Activated naive CD8-positive, alpha-beta T cell treated with anti-CD3 and anti-CD28 coated beads, Interleukin-2, amount 50 U/mL, for 16 hours (primary cell): ENCODE data around the gene IQGAP2.
A peak's percentile ranks its signal among the peaks of the same experiment; 100 is the strongest.

Experiments
- DNase-seq: peaks from one replicate; pipeline ENCODE4 v3.0.0-alpha.2; 2020; ENCODE audit warnings: low read depth, low spot score

IQGAP2 gene

DNA sequence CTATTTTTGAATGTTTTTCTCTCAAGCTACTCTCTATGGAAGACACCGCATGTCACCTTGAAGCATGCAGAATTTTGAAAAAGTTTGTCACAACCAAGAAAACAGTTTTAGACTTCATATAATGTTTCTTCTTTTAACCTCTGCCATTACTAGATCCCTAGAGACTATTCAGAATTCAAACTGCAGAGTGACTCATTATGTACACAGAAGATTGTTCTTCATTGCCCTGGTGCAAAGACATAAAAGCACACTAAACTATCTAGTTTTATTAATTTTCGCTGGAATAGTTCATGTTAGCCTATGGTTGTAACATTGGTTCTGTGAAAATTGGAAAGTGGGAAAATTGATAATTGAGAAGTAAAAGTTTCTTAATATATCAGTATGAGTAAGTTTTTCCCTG, 201.8 kb downstream of the IQGAP2 start:
- no peak for DNase-seq

DNA sequence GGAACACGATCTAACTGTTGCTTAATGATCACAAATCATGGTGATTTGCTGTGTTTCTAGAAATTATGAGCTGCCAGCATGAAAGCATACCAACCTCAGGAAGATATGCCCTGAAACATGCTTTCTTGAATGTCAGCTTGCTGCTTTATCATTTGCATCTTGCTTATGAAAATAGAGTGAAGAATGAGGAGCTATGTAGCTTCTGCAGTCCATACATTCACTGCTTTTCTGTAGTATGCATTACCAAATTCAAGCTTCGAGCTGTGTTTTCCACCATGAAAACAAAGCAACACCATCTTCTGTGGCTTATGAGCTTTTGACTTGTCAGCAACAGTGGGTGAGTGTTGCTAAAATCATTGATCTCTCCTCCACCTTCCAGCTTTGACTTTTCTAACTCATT, 203.6 kb downstream of the IQGAP2 start:
- DNase-seq: no peak

DNA sequence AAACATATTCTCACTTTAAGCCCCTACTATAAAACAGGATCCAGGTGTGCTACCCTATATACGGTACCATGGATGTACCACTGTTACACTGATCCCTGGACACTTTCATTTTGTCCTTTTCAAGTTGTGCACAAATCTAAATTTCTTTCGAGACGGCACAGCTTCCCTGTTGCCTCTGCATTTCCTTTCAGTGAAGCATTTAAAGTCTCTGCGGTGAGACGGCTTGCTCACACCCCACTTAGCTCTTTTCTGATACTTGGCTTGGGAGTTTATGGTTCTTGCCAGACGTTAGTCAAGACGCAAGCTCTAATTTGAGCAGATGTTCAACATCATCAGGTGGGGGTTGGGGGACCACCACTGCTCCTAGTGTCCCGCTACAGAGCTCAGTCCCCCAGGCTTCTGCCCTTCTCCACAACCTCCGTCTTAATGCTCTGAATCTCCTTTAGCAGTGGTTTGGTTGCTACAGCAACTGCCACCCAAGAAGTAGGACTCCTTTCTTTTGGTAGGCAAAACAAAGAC, 204.3 kb downstream of the IQGAP2 start:
- DNase-seq: no peak

DNA sequence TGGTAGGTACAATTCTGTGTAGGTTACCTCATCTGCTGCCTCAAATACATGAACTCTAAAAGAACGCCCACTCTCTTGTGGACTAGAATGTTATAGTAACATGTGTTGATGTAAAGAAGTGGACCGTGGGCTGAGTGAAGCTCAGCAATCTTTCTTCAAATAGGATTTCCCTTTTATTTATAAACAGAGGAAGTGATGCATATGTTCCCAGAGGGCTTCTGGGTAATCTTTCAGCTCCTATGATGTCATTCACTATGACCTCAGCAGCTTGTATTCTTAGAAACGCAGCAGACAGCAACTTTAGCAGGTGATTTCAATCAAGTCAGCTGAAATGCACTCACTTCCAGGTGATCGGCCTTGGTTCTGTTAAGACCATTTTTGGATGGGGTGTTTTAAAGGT, 205.7 kb downstream of the IQGAP2 start:
- DNase-seq: no peak

DNA sequence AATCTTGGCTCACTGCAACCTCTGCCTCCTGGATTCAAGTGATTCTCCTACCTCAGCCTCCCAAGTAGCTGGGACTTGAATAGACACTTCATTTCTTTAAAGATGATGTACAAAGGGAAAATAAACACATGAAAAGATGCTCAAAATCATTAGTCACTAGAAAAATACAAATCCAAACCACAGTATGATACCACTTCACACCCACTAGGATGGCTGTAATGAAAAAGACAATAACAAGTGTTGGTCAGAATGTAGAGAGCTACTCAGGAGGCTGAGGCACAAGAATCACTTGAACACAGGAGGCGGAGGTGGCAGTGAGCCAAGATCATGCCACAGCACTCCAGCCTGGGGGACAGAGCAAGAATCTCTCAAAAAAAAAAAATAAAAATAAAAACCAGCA, 207.1 kb downstream of the IQGAP2 start:
- DNase-seq: no peak

DNA sequence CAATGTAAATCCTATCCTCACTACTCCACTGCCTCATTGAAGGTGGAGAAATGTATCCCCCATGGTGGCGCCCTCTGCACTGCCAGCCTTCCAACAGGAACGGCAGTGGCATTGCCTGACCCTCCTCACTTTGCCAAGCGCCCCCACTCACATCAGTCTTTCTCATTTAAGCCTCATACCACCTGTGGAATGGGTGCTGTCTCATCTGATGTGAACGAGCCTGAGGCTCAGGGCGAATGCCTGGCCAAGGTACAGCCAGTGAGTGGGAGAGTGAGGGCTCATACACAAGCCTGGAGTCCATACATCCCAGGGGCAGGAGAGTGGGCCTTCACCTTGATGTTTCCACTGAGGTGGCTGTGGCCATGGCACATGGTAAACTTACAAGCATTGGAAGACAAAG, 209.9 kb downstream of the IQGAP2 start:
- no peak for DNase-seq

DNA sequence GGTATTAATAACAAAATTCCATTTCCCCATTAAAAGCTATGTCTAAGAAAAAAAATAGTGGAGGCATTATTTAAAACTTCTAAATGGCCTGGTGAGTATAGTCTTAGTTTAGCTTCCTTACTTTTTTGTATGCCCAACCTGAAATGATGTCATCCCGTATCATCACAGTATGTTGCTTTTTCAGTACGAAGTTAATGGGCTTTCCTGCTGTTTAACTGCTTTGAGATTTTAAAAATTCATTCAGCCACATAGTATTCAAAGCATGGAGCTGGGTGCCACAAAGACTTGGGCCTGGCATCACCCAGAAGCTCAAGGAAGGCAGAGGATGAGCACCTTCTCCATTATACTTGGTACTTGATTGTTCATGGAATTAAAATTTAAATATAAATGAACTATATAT, 212.7 kb downstream of the IQGAP2 start:
- no peak for DNase-seq

DNA sequence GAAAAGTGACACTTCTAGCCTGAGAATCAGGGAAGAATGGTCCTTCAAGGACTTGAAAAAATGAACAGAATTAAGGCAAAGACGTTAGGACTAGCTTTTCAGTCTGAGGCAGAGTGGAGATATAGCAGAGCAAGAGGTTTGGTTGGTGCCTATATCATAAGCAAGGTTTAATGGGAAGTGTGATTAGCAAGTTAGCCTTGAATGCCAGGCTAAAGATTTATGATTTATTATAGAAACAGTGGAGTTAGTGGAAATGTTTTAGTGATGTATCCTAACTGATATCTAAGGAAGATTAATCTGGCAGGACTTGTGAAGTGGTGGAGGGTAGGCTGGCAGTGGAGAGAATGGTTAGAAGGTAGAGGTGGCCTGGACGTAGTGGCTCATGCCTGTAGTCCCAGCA, 213.1 kb downstream of the IQGAP2 start:
- no peak for DNase-seq

DNA sequence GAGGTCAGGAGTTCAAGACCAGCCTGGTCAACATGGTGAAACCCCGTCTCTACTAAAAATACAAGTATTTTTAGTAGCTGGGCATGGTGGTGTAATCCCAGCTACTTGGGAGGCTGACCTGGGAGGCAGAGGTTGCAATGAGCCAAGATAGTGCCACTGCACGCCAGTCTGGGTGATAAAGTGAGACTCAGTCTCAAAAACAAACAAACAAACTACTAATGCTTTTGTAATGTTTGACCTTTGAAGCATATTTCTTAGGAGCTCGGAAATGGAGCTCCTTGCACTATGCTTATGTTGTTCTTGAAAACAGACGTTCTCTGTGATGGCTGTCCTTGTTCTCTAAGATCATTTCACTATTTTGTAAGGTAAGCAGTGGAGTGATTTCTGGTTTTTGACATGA, 214.1 kb downstream of the IQGAP2 start:
- DNase-seq: no peak

DNA sequence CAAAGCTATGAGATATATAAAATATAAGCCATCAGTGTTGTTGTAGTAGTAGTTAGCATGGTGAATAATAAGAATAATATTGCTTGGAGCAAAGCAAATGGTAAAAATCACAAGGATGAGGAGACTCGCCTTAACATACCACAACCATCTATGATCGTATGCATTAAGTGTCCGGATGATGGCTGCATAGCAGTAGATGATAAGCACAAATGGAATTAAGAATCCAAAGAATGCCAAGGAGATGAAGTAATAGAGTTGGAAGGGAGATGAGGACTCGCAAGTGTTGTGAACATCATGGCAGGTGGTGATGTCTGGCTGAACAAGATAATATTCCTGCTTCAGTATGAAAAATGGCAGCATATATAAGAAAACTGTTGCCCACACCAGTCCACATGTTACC, 214.6 kb downstream of the IQGAP2 start:
- DNase-seq: no peak

DNA sequence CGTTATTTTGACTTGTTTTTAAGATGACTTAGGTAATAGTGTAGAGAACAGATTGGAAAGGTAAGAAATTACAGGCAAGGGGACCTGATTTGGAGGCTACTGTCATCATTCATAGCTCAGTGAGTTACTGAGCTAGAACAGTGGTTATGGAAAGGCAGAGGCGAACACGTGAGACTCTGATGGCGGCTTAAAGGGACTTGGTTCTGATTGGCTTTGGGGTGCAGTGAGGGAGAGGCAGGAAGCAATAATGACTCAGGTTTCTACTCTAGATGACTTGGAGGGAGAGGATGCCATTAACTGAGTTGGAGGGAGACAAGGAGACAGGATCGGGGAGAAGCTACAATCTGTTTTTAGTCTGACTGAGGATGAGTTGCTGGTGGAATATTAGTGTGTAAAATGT, 217.1 kb downstream of the IQGAP2 start:
- no peak for DNase-seq

DNA sequence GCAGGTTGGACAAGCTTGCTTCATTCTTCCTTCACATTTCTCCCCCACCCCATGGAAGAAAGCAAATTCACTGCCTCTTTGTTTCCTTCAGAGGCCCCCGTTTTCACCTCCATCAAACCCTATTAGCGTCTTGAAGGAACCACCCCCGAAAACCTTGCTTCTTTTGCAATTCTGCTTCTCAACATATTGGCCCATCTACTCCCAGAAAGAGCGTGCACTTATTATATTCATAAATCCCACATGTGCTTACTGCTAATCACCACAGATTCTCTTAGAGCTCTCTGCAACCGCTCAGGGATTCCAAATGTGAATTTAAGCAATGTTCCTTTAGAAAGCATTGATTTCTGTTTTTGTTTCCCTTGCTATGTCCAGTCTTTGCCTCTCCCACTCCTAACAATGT, 219.0 kb downstream of the IQGAP2 start:
- DNase-seq: no peak

DNA sequence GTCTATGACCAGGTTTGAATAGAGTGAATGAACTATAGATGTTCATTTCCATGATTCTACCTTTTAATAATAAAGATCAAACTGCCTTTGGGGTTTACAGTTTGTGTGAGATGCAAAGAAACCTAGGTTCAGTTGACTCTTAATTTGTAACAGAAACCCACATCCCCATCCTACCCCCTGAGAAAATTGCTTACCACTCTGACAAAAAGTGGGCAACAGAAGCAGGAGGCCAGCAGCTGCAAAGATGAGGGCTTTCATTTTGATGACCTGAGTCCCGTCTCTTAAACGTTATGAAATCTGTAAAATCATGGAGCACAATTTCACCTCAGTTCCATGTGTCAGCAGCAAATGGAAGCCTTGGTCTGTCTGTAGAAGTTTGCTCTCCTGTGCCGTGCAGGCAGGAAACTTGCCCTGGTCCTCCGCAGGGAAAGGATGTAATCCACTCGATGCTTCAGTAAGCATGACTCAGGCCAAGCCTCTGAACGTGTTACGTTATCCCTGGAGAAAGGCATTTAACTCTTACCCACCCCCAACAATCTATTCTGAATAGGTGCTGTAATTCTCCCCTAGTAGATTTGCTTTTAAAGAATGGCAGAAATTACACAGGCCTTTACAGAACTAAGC, 220.0 kb downstream of the IQGAP2 start, which contains the start of gene F2RL2:
Gene F2RL2 (minus strand): TSS at position 431 of the 624 bp plus-strand sequence. CDS start 173 bp downstream, at position 258.
- DNase-seq: no peak

DNA sequence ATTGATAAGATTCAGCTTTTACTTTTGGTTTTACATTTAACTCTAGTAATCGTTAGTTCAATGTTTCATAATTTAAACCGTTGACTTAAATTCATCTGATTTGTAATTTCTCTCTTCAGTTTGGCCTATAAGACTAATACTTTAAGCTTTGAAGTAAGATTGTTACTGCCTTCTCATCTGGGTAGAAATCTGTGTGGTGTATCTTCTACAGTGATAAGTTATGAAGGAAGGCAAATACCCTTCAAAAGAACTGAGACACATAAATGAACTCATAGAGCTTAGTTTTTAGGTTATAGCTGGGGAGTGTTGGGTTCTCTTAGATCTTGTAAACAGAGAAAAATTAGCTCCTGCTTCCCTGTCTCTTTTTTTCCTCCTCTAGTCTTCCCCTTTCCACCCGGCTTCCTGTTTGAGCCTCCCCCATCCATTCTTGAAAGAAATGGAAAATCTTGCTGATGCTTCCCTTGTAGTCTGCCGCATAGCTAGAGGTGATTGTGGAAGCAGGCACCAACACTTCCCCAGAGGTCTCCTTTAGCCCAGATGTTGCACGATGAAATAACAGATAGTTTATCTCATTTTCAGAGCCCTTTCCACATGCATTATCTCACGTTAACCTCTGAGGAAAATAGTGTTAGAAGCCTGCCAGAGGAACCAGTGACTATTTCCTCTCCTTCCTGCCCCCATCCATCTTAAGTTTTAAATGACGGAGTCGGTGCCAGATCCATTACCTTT, 222.2 kb downstream of the IQGAP2 start:
- no peak for DNase-seq

DNA sequence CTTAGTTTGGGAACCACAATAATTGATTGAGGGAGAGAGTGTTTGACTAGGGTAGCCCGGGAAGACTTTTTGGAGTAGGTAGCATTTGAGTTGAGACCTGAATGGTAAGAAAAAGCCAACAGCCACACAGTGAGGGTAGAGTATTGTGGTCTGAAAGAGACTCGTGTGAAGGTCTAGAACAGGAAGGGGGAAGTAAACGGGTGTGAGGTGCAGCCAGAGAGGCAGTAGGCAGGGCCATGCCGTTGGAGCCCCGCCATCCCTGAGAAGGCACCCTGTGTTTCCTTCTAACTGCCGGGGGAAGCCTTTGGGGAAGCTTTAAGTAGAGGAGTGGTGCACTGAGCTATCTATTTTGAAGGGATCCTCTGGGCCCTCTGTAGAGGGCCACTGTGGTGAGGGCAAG, 223.7 kb downstream of the IQGAP2 start:
- no peak for DNase-seq

DNA sequence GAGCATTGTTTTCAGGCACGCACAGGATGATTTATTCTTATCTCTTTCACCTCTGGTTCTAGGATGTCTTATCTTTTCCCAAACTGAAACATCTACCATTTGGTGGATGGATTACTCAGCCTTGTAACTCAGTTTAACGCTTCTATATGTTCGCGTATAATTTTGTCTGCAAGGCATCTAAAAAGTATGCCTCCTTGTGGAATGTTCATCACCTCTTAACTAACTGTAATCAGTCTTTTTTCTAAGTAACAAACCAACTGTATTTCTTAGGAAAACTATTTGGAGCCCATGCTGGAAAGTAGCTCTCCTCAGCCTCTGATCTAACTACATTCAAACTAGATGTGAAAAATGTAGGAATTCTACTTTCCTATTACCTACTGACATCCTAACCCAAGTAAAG, 231.6 kb downstream of the IQGAP2 start:
- DNase-seq: no peak

DNA sequence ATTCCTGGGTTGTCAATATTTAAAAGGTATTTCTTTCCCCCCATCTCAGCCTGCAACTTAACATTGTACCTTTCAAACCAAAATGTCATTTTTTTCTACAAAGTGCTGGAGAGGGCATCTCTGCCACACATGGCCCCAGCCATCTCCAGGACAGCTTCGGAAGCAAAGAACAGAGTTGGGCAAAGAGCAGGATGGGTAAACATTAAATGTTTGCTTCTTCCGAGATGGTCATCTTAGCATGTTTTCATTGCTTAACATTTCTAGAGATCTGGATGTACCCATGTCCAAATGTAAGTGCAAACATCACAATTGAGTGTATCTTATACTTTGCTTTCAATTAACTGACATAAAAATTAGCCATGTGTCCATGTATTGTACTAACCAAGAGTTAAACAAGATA, 234.4 kb downstream of the IQGAP2 start:
- DNase-seq: no peak

DNA sequence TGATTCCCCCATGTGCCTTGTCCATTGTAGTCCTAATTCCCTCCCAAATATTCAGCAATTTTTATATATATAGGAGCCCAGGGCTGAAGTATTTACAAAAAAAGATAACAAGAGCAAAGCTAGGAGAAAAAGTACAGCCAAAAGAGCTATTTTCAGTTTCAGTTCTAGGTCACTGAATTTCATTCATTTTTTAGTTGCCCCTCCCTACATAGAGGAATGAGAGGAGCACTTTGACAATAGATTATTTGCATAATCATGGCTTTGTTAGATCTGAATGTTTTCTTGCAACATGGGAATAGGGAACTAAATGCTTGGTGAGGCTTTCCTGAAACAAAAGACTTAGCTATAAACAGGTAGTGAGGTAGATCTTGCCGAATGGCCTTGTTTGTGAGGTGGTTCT, 235.4 kb downstream of the IQGAP2 start:
- no peak for DNase-seq

DNA sequence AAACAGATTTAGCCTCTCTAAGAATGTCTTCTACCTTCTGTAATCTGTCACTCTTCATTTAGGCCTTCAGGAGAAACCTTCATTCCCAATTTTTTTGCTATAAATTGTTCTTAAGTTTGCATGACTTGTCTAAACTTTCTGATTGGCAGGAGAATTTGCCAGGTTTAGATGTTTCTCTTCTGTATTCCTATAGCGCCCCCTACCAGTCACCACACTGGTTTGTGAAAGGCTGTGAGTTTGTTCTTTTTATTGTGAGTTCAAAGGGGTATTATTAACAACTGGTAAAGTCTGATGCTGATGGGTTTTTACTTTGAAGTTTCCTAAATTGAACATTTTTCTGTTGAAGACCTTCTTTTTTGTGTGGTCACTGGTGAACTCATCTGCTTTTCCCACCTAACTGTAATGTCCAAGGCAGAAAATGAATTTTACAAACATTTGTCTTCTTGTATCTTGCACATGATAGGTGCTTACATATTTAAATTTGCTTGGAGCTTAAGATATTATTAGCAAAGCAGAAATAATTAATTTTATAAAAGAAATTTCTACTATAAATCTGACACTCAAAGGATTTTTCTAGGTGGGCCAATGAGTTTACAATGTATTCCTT, 238.5 kb downstream of the IQGAP2 start:
- peak; percentile 26 for DNase-seq

DNA sequence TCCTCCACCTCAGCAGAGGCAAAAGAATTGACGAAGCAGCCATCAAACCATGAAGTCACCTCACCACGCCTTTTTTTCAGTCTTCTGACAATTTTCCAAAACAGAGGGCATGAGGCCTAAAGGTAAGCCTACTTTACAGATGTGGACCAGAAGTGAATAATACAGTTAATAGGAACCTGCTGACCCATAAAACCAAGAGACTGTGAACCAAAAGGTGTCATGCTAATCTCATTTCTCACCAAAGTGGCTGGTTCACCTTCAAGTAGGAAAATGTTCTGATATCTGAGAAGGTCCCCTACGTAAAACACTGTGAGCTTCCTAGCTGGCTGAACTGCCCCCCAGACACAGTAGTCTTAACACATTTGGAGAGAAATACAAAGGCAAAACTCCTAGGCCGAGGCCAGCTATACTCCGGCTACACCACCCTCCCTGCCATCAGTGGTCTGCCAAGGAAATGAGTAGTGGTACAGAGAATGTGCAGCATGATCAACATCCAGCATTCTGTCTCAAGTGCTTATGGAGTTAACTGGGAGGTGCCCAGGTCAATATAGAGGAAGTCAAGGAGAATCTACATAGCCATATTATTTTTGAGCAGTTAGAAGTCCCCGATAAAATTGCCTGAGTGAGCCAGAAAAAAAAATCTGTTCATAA, 239.4 kb downstream of the IQGAP2 start:
- DNase-seq: no peak

DNA sequence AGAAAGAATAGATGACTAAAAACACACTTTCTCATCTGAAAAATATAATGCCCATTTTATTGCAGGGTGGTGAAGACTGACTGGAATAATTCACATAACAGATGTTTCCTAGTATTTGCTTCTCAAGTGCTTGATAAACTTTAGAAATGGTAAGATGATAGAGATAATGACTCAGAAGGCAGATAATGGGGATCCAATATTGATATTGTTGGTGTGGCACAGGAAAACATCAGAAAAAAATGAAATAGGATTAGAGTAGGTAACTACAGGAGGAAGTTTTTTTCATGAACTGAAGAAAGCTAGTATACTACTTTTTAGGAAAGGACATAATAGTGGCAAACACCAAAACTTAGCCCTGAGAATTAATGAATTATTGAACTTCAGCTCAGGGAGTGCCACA, 240.3 kb downstream of the IQGAP2 start:
- no peak for DNase-seq

DNA sequence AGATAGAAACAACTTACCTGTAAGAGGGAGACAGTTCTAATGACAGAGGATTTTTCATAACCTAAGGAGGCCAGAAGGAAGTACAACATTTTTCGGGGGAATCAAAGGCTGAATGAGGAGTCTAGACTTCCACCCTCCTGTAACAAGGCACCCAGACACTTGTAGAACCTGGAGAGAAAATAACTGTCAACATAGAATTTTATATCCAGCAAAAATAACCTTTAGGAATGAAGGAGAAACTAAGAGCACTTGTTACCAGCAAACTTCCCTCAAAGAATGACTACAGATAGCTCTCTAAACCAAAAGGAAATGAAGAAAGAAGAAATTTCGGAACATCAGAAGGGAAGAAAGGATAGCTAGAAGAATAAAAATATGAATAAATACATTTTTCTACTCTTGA, 246.1 kb downstream of the IQGAP2 start:
- no peak for DNase-seq
